Activated CD8-positive, alpha-beta T cell treated with anti-CD3 and anti-CD28 coated beads, Interleukin-2, amount 10 ng/mL, durations not matched to agents 7 days and 5 days (primary cell): Measurements from ENCODE around the gene BBX. TPM values are rescaled to one million over a fixed set of nuclear protein-coding genes. Genes with fewer than 3 reads are reported as not detected.

Source experiments
- ATAC-seq: fragments of 150-1000 bp; cut with Tn5 transposase; one replicate; pipeline ENCODE4 v1.10.0; 2021; ENCODE audit warnings: moderate library complexity
- CTCF ChIA-PET: fragments of 350-600 bp; sonication (Branson Sonifier 250); formaldehyde crosslinking; loops from one replicate; lab custom pipeline; 2021; ENCODE audit warnings: antibody characterized with exemption; lab: Charles Lee
- POLR2A ChIA-PET: fragments of 350-600 bp; sonication (Branson Sonifier 250); formaldehyde crosslinking; loops from one replicate; lab custom pipeline; 2021; ENCODE audit warnings: antibody characterized with exemption; lab: Charles Lee
- DNase-seq: peaks from one replicate; pipeline ENCODE4 v3.0.0-alpha.2; 2020
- H3K27ac Mint-ChIP-seq: one replicate; pipeline ENCODE4 v1.8.0; 2021; ENCODE audit warnings: mild to moderate bottlenecking, mixed read lengths
- H3K27me3 Mint-ChIP-seq: one replicate; pipeline ENCODE4 v1.8.0; 2021; ENCODE audit warnings: low read depth, mixed read lengths
- H3K36me3 Mint-ChIP-seq: one replicate; pipeline ENCODE4 v1.8.0; 2021; ENCODE audit warnings: low read depth, mixed read lengths
- H3K4me1 Mint-ChIP-seq: one replicate; pipeline ENCODE4 v1.8.0; 2021; ENCODE audit warnings: low read depth, mixed read lengths
- H3K4me3 Mint-ChIP-seq: one replicate; pipeline ENCODE4 v1.8.0; 2021; ENCODE audit warnings: mild to moderate bottlenecking, mixed read lengths
- H3K9me3 Mint-ChIP-seq: one replicate; pipeline ENCODE4 v1.8.0; 2022; ENCODE audit warnings: mixed read lengths; ENCODE audit not compliant: insufficient read depth
- total RNA-seq, 2 experiments: library from RNA; stranded (reverse); gene quantifications; one replicate each; pipeline ENCODE4 v1.2.3, GENCODE V29; 2021

The BBX gene
- total RNA-seq, 2 experiments from 2014 or later = 27.3 to 30.1 TPM

GRCh38 chr3:107753976-107754375 lies 231.2 kb downstream of the BBX start:
- ATAC-seq (no peak), DNase-seq (no peak)
- H3K4me1 Mint-ChIP-seq = no peaks in the 10 kb centered on the region
- no peaks in the 10 kb centered on the region for H3K27me3 Mint-ChIP-seq
- ChIA-PET POLR2A (interaction anchor here (0.6 kb wide), 1 partner anchor 121 kb away, joined by 4 read pairs; no protein-coding TSS in a partner anchor), CTCF (interaction anchor here (0.6 to 1.3 kb wide), 5 partner anchors 77 to 255 kb away, joined by 3 to 5 read pairs (median 3); no protein-coding TSS in a partner anchor)
- no peak overlapping the region for H3K27ac Mint-ChIP-seq
- H3K4me3 Mint-ChIP-seq = no peak overlapping the region
- H3K9me3 Mint-ChIP-seq = no peaks in the 10 kb centered on the region
- H3K36me3 Mint-ChIP-seq = no peaks in the 10 kb centered on the region

GRCh38 chr3:107756649-107757048 lies 233.9 kb downstream of the BBX start:
- H3K9me3 Mint-ChIP-seq = no peaks in the 10 kb centered on the region
- no peaks in the 10 kb centered on the region for H3K36me3 Mint-ChIP-seq
- H3K27ac Mint-ChIP-seq = no peak overlapping the region
- POLR2A ChIA-PET = no interaction called here
- CTCF ChIA-PET = interaction anchor here (0.7 to 1.1 kb wide), 3 partner anchors 9 to 80 kb away, joined by 3 read pairs; no protein-coding TSS in a partner anchor
- ATAC-seq (no peak), DNase-seq (no peak)
- H3K4me1 Mint-ChIP-seq = no peaks in the 10 kb centered on the region
- H3K27me3 Mint-ChIP-seq = no peaks in the 10 kb centered on the region
- H3K4me3 Mint-ChIP-seq = no peak overlapping the region

GRCh38 chr3:107757140-107757539 lies 234.4 kb downstream of the BBX start:
- Mint-ChIP-seq H3K27me3 (no peaks in the 10 kb centered on the region), H3K4me1 (no peaks in the 10 kb centered on the region), H3K27ac (no peak overlapping the region), H3K4me3 (no peak overlapping the region), H3K36me3 (no peaks in the 10 kb centered on the region), H3K9me3 (no peaks in the 10 kb centered on the region)
- POLR2A ChIA-PET = no interaction called here
- CTCF ChIA-PET = interaction anchor here (1.0 to 1.1 kb wide), 2 partner anchors 10 to 81 kb away, joined by 3 read pairs; no protein-coding TSS in a partner anchor
- DNase-seq (no peak), ATAC-seq (no peak)

GRCh38 chr3:107760144-107760543 lies 237.4 kb downstream of the BBX start:
- Mint-ChIP-seq H3K9me3 (no peaks in the 10 kb centered on the region), H3K27ac (no peak overlapping the region), H3K4me3 (no peak overlapping the region), H3K4me1 (no peaks in the 10 kb centered on the region), H3K27me3 (no peaks in the 10 kb centered on the region), H3K36me3 (no peaks in the 10 kb centered on the region)
- DNase-seq (no peak), ATAC-seq (no peak)
- CTCF ChIA-PET = interaction anchor here (0.7 to 1.8 kb wide), 4 partner anchors 9 to 82 kb away, joined by 3 to 4 read pairs (median 3); no protein-coding TSS in a partner anchor
- POLR2A ChIA-PET = no interaction called here

GRCh38 chr3:107761391-107761790 lies 238.6 kb downstream of the BBX start:
- Mint-ChIP-seq H3K27me3 (no peaks in the 10 kb centered on the region), H3K4me1 (no peaks in the 10 kb centered on the region), H3K36me3 (peaks cover 6% of the 10 kb centered on the region), H3K9me3 (peaks cover 5% of the 10 kb centered on the region), H3K27ac (no peak overlapping the region), H3K4me3 (no peak overlapping the region)
- ATAC-seq (no peak), DNase-seq (no peak)
- ChIA-PET POLR2A (no interaction called here), CTCF (interaction anchor here (1.8 kb wide), 1 partner anchor 13 kb away, joined by 4 read pairs; no protein-coding TSS in a partner anchor)

- Mint-ChIP-seq H3K36me3 (peaks cover 8% of the 10 kb centered on the region), H3K27me3 (no peaks in the 10 kb centered on the region), H3K4me3 (no peak overlapping the region), H3K9me3 (peaks cover 5% of the 10 kb centered on the region), H3K4me1 (no peaks in the 10 kb centered on the region), H3K27ac (no peak overlapping the region)
- ATAC-seq = no peak
- POLR2A ChIA-PET = no interaction called here
- no peak for DNase-seq
- CTCF ChIA-PET = no interaction called here
These were observed 242.8 kb downstream of the BBX start for GRCh38 chr3:107765524-107765923.

GRCh38 chr3:107767897-107768605 lies 245.3 kb downstream of the BBX start:
- H3K9me3 Mint-ChIP-seq = peaks cover 5% of the 10 kb centered on the region
- DNase-seq (no peak), ATAC-seq (no peak)
- no peak overlapping the region for H3K4me3 Mint-ChIP-seq
- H3K36me3 Mint-ChIP-seq = peaks cover 8% of the 10 kb centered on the region
- no peaks in the 10 kb centered on the region for H3K4me1 Mint-ChIP-seq
- ChIA-PET POLR2A (no interaction called here), CTCF (no interaction called here)
- no peaks in the 10 kb centered on the region for H3K27me3 Mint-ChIP-seq
- no peak overlapping the region for H3K27ac Mint-ChIP-seq

- no peak for ATAC-seq
These were observed 247.1 kb downstream of the BBX start for GRCh38 chr3:107769882-107770281.

GRCh38 chr3:107772016-107772415 lies 249.3 kb downstream of the BBX start:
- DNase-seq (no peak), ATAC-seq (no peak)
- Mint-ChIP-seq H3K36me3 (peaks cover 2% of the 10 kb centered on the region), H3K27ac (no peak overlapping the region), H3K4me1 (no peaks in the 10 kb centered on the region), H3K27me3 (no peaks in the 10 kb centered on the region), H3K4me3 (no peak overlapping the region), H3K9me3 (no peaks in the 10 kb centered on the region)
- ChIA-PET CTCF (no interaction called here), POLR2A (no interaction called here)

More at GRCh38 chr3:107769882-107770281, 247.1 kb downstream of the BBX start:
- Mint-ChIP-seq H3K4me1 (no peaks in the 10 kb centered on the region), H3K36me3 (peaks cover 9% of the 10 kb centered on the region), H3K9me3 (peaks cover 5% of the 10 kb centered on the region), H3K4me3 (no peak overlapping the region), H3K27ac (no peak overlapping the region), H3K27me3 (no peaks in the 10 kb centered on the region)
- DNase-seq = no peak
- ChIA-PET CTCF (interaction anchor here (1.6 kb wide), 1 partner anchor 18 kb away, joined by 4 read pairs; no protein-coding TSS in a partner anchor), POLR2A (no interaction called here)

- H3K4me1 Mint-ChIP-seq = no peaks in the 10 kb centered on the region
- no peaks in the 10 kb centered on the region for H3K27me3 Mint-ChIP-seq
- CTCF ChIA-PET = no interaction called here
- no peak overlapping the region for H3K27ac Mint-ChIP-seq
- no peaks in the 10 kb centered on the region for H3K9me3 Mint-ChIP-seq
- POLR2A ChIA-PET = no interaction called here
- peaks cover 13% of the 10 kb centered on the region for H3K36me3 Mint-ChIP-seq
- no peak overlapping the region for H3K4me3 Mint-ChIP-seq
- ATAC-seq (no peak), DNase-seq (no peak)
These were observed 253.2 kb downstream of the BBX start for GRCh38 chr3:107775974-107776373.

- no peak for DNase-seq
- CTCF ChIA-PET = no interaction called here
These were observed 258.5 kb downstream of the BBX start for GRCh38 chr3:107781253-107781652.

GRCh38 chr3:107782054-107782453 lies 259.3 kb downstream of the BBX start:
- H3K27me3 Mint-ChIP-seq = no peaks in the 10 kb centered on the region
- no peak overlapping the region for H3K27ac Mint-ChIP-seq
- no peaks in the 10 kb centered on the region for H3K4me1 Mint-ChIP-seq
- no peaks in the 10 kb centered on the region for H3K9me3 Mint-ChIP-seq
- H3K4me3 Mint-ChIP-seq = no peak overlapping the region
- ATAC-seq = no peak
- peaks cover 30% of the 10 kb centered on the region for H3K36me3 Mint-ChIP-seq
- POLR2A ChIA-PET = no interaction called here
- CTCF ChIA-PET = no interaction called here
- no peak for DNase-seq

More at GRCh38 chr3:107781253-107781652, 258.5 kb downstream of the BBX start:
- H3K27me3 Mint-ChIP-seq = no peaks in the 10 kb centered on the region
- no peak overlapping the region for H3K4me3 Mint-ChIP-seq
- ATAC-seq = no peak
- H3K9me3 Mint-ChIP-seq = no peaks in the 10 kb centered on the region
- H3K36me3 Mint-ChIP-seq = peaks cover 30% of the 10 kb centered on the region
- H3K4me1 Mint-ChIP-seq = no peaks in the 10 kb centered on the region
- H3K27ac Mint-ChIP-seq = no peak overlapping the region
- POLR2A ChIA-PET = no interaction called here
